ENCODE data around the gene NAA38.

The NAA38 gene

DNA sequence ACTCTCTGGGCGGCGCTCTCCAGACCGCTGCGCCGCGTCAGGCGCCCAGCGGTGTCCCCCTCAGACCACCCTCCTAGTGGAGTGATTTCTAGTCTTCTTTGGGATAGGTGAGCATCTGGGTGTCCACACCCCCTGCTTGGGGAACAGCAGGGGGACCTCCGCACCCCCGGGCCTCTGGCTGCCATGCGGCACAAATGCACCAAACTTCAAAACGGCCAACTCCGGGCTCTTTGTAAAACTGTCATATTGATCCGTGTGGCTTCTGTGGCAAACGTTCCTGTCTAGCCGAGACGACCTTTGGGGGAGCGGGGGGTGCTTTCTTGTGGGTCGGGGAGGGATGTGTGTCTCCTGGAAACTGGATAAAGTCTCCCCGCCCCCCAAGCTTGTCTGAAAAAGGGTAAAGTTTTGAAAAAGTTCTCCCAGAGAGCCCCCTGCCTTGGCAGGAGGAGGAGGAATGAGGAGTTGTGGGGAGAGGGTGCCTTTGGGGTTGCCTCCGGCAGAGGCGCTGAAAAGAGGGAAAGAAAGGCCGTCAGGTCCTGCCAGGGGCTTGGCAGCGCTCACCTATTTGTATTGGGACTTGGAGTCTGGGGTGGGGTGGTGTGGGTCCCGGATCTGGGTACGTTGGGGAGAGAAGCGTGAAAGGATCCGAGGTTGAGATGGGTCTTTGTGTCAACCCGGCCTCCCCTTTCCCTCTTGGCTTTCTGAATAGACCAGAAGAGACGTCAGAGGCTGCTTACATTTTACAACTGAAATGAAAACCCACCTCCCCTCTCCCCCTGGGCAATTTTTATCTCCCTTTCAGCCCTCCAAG, 29.1 kb upstream of the NAA38 start:
- Histone ChIP-seq H3K4me3 (ENCODE audit: low read length) (peak overlapping the region; percentile 99), H4K20me1 (ENCODE audit: insufficient read depth, low read length) (peaks cover 5% of the 10 kb centered on the region; the same call in 1 of the 2 replicates), H3K27me3 (ENCODE audit: low read depth, low read length) (no peaks in the 10 kb centered on the region), H3K9ac (ENCODE audit: low read length) (peak overlapping the region; percentile 91), H3K9me3 (ENCODE audit: insufficient read depth, low read length) (no peaks in the 10 kb centered on the region), H3K4me2 (ENCODE audit: low read length) (peak overlapping the region; percentile 94), H2AFZ (ENCODE audit: low read depth, low read length) (no peak overlapping the region), H3K4me1 (ENCODE audit: low read length) (peaks cover 20% of the 10 kb centered on the region; the same call in 1 of the 2 replicates), H3K79me2 (ENCODE audit: low read length) (peaks cover 39% of the 10 kb centered on the region), H3K27ac (ENCODE audit: low read length) (peak overlapping the region; percentile 79), H3K36me3 (replicated peaks; ENCODE audit: low read depth, low read length) (peaks cover 4% of the 10 kb centered on the region)
- TF ChIP-seq, protein P1, sequence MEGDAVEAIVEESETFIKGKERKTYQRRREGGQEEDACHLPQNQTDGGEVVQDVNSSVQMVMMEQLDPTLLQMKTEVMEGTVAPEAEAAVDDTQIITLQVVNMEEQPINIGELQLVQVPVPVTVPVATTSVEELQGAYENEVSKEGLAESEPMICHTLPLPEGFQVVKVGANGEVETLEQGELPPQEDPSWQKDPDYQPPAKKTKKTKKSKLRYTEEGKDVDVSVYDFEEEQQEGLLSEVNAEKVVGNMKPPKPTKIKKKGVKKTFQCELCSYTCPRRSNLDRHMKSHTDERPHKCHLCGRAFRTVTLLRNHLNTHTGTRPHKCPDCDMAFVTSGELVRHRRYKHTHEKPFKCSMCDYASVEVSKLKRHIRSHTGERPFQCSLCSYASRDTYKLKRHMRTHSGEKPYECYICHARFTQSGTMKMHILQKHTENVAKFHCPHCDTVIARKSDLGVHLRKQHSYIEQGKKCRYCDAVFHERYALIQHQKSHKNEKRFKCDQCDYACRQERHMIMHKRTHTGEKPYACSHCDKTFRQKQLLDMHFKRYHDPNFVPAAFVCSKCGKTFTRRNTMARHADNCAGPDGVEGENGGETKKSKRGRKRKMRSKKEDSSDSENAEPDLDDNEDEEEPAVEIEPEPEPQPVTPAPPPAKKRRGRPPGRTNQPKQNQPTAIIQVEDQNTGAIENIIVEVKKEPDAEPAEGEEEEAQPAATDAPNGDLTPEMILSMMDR (IDR thresholded peaks at IDR 0.05; ENCODE audit: low read depth, low read length) = no peak
- no peak for TF ChIP-seq EZH2phosphoT487 (IDR thresholded peaks at IDR 0.05; ENCODE audit: low read depth)

DNA sequence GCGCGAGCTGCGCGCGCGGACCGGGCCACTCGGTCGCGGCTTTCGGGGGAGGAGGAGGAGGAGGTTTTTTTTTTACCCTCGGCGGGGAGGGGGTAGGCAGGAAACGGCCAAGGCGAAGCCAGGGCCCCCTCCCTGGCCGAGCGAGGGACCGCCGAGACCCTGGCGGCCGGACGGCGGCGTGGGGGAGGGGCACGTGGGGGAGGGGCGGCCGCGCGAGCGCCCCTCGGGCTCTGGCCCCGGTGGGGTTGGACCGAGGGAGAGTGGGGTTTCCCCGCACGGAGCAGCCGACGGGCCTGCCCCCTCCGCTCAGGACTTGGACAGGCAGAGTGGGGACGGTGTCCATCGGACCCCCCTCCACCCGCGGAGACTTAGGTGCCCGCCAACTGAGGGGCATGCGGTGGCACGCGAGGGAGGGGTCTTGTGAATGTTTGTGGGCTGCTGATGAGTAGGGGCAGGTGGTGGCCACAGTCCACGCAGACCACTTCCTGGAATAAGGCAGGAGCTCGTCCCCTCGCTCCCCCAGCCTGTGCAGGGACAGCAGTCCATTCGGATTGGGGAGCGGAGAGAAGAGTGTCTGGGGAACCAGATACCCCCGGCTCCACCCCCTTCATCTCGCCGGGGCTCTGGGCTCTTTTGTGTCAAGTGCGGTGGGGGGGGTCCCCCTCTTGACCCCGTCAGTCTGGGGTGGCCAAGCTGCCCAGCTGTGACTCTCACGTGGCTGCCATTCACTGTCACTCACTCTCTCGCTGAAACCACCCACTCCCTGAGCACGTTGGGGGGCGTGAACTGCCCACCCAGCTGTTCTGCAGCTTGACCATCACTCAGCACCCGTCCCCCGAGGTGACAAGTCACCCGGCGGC, 28.2 kb upstream of the NAA38 start:
- Histone ChIP-seq H3K27ac (ENCODE audit: low read length) (peak overlapping the region; percentile 79), H3K9ac (ENCODE audit: low read length) (peak overlapping the region; percentile 91), H4K20me1 (ENCODE audit: insufficient read depth, low read length) (peaks cover 5% of the 10 kb centered on the region; the same call in 1 of the 2 replicates), H3K79me2 (ENCODE audit: low read length) (peaks cover 39% of the 10 kb centered on the region), H3K4me2 (ENCODE audit: low read length) (peak overlapping the region; percentile 94), H3K9me3 (ENCODE audit: insufficient read depth, low read length) (no peaks in the 10 kb centered on the region), H3K4me1 (ENCODE audit: low read length) (peaks cover 23% of the 10 kb centered on the region), H3K4me3 (ENCODE audit: low read length) (peak overlapping the region; percentile 99), H2AFZ (ENCODE audit: low read depth, low read length) (no peak overlapping the region; the same call in 1 of the 2 replicates), H3K27me3 (ENCODE audit: low read depth, low read length) (no peaks in the 10 kb centered on the region), H3K36me3 (replicated peaks; ENCODE audit: low read depth, low read length) (peaks cover 4% of the 10 kb centered on the region)
- TF ChIP-seq, protein P1 (IDR thresholded peaks at IDR 0.05; ENCODE audit: low read depth, low read length) = no peak
- TF ChIP-seq EZH2phosphoT487 (IDR thresholded peaks at IDR 0.05; ENCODE audit: low read depth) = no peak

DNA sequence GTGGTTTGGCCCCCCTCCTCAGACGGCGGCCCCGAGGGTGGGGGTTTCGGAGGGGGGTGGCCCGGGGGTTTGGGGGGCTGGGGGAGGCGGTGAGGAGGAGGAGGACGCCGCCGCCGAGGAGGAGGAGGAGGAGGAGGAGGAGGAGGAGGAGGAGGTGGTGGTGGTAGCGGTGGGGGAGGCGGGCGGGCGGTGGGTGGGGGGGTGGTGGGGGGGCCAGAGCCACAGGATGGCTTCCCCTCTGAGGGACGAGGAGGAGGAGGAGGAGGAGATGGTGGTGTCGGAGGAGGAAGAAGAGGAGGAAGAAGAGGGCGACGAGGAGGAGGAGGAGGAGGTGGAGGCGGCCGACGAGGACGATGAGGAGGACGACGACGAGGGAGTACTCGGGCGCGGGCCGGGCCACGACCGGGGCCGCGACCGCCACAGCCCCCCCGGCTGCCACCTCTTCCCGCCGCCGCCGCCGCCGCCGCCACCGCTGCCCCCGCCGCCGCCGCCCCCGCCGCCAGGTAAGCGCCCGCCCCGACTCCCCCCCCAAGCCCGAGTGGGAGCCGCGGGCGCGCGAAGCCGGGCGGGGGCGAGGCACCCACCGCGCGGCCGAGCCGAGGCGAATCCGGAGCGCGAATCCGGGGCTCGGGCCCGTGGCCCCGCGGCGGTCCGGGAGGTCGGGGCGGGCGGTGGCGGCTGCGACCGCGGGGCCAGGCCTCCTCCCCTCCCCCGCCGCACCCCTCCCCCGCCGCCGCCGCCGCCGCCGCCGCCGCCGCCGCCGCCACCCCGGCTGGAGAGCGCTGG, 27.4 kb upstream of the NAA38 start:
- Histone ChIP-seq H3K9ac (ENCODE audit: low read length) (peak overlapping the region; percentile 91), H2AFZ (ENCODE audit: low read depth, low read length) (no peak overlapping the region)

More for the DNA sequence above, 27.4 kb upstream of the NAA38 start:
- peaks cover 4% of the 10 kb centered on the region for H3K36me3 ChIP-seq (replicated peaks; ENCODE audit: low read depth, low read length)
- H3K4me3 ChIP-seq (ENCODE audit: low read length) = peak overlapping the region; percentile 99
- H3K4me1 ChIP-seq (ENCODE audit: low read length) = peaks cover 31% of the 10 kb centered on the region
- H3K9me3 ChIP-seq (ENCODE audit: insufficient read depth, low read length) = no peaks in the 10 kb centered on the region
- H3K27ac ChIP-seq (ENCODE audit: low read length) = peak overlapping the region; percentile 79; the same call in 1 of the 2 replicates
- peaks cover 39% of the 10 kb centered on the region for H3K79me2 ChIP-seq (ENCODE audit: low read length)
- no peak for TF ChIP-seq EZH2phosphoT487 (IDR thresholded peaks at IDR 0.05; ENCODE audit: low read depth)
- TF ChIP-seq, protein P1 (IDR thresholded peaks at IDR 0.05; ENCODE audit: low read depth, low read length) = no peak
- H3K4me2 ChIP-seq (ENCODE audit: low read length) = peak overlapping the region; percentile 89; the same call in 1 of the 2 replicates
- H4K20me1 ChIP-seq (ENCODE audit: insufficient read depth, low read length) = peaks cover 5% of the 10 kb centered on the region; the same call in 1 of the 2 replicates
- H3K27me3 ChIP-seq (ENCODE audit: low read depth, low read length) = no peaks in the 10 kb centered on the region
